NCI-H1417 (cell line): Measurements from ENCODE around the gene CADM2.

Experiments used
- DNase-seq, 3 experiments: peaks; one replicate each; lab custom pipeline; 2025; lab: John Stamatoyannopoulos, UW

The CADM2 gene

DNA sequence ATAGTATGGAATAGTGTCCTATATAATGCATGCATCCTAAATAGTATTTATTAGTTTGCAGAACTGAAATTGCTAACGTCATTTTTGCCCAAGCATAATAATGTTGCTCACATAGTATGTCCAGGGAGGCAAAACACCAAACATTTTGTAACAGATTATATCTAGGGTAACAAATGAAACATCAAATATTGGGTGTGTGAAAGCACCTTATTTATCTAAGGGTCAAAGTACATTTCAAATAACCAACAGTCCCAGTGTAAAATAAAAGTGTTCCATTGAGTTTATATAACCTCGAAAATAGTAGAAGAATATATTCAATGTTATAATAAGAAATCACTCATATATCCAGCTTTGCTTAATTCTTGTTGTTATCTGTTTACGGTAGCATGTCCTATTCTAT lies 363.1 kb downstream of the CADM2 start:
- no peak for DNase-seq

DNA sequence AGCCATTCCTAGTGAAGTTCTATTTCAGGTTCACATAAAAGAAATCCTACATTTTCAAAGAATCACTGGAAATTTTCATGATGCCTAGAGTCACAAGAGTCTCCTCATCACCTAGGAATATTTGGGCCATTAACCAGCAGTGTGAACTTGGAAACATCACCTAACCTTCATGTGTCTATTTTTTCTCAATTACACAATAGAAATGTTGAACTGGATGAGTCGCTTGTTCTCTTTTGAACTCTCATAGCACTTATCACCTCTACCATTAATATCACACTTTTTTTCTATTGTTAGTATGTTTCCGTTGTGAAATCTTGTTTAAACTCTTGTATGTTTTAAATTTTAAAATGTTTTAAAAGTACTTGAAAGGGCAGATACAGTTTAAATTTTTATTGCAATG lies 371.3 kb downstream of the CADM2 start:
- DNase-seq = no peak

DNA sequence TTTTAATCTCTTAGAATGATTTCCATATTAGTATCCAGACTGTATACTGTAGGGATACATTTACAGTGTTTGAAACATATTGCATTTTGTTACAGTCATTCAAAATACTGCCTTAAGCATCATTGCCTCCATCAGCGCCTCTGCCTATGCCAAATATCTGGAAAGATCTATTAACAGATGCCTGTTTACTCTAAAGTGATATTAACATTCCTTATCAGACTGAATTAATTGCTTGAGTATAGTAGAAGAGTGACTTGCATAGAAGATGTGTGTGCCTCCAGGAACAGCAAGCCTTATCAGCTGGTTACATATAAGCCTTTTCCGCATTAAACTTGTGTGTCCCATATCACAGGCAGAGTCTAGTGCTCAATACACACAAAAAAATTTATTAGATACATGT lies 379.1 kb downstream of the CADM2 start:
- DNase-seq = no peak

DNA sequence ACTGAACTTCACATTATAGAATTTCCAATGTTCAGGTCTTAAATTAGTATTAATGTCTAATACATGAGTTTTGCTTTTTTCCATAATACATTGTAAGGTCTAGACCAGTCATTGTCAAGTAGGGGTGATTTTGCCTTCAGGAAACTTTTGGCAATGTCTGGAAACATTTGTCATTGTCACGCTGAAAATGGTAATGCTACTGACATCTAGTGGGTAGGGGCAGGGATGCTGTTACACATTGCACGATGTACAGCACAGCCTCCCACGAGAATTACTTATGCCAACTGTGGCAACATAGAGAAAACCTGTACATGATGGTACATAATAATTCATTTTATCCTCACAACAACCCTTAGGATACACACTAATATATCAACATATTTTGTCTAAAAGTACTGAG lies 384.1 kb downstream of the CADM2 start:
- peak in 2 of 3 experiments; percentile 19 to 31 for DNase-seq

DNA sequence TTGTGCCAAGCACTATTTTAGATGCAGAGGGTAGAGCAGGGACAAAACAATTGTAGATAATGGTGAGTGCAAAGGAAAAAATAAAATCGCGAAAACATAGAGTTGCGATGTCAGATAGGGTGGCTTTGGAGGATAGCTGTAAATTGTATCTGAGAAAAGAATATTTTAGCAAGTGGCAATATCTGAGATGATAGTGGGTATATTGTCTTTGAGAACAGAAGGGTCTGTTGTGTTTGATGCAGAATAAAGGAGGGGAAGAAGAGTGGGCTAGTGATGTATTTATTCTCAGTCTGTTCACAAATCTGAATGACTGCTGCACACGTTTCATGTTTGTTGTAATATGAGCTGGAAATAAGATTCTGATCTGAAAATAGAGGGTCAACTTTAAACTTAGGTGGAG lies 396.8 kb downstream of the CADM2 start:
- DNase-seq = no peak

DNA sequence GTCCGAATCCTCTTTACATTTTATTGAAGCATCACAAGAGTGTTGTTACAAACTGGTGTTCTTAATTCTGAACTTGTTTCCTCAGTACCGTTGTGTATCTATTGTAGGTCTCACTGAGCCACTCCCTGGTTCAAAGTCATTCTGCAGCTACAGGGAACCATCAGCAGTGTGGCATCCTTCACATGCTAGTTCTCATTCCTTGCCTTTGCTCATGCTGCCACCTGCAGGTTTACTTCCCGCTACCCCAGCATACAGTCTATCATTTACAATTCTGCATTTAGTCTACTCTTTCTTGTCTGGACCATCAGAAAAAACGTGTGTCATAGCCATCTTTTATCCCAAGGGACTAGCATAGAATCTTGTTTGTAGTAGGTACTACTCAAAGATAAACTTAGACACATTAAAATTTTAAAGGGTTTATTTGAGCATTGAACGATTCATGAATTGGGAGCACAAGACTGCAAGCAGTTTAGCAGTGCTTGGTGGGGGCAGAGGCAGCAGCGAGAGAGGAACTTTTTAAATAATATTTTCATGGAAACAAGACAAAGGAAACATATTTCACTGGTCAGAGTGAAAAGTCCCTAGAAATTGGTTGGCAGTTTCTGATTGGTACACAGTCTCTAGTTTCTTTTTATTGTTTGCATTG lies 402.1 kb downstream of the CADM2 start:
- peak; percentile 31 to 74 (median 55) for DNase-seq

DNA sequence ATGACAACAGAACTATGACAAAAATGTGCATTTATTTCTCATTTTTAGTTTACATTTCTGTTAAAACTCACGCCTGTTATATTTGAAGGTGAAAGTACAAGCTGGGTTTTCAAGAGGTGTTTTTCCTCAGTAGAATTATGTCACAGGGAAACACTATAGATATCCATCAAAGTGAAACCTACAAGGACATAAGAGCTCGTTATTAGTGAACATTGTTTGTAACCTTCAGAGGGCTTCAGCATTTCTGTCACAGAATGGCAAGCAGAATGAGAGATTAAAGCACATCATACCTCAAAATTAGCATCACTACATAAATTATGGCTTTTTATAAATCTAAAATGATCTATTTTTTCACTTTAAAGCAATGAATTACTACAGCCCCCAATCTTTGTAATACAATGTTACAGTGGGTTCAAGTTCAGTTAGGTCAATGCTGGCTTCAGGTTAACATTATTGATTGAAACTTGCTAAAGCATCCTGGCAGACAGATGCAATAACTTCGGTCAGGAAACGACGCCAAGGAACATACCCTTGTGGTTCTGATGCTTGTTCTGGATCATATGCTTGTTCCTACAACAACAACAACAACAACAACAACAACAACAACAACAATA lies 405.6 kb downstream of the CADM2 start:
- peak in 1 of 3 experiments; percentile 6 for DNase-seq

DNA sequence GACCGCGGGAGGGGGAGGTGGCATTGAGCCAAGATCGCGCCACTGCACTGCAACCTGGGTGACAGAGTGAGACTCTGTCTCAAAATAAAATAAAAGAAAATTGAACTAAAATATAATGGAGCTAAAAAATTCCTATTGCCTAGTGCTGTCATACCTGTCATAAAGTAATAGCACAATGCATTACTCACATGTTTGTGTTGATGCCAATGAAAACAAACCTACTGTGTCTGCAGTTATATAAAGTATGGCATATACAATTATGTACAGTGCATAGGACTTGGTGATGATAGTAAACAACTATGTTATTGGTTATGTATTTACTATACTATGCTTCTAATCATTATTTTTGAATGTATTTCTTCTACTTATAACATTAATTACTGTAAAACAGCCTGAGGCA lies 411.6 kb downstream of the CADM2 start:
- no peak for DNase-seq

DNA sequence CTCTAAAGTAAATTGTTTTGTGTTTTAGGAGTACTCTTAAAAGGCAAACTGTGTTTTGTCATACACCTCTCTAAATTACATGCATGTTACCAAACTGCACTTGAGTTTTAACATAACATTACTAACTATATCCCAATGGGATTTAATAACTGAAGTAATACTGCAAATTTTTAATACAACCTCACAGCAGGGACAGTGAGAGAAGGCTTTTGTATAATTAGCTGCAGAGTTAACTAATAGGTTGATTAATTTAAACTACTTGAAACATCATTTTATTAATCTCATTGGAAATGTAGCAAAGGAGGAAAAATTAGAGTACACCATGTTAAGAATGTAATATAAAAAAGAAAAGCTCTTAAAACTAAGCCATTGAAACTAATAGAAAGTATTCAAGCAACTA lies 417.3 kb downstream of the CADM2 start:
- DNase-seq = no peak

DNA sequence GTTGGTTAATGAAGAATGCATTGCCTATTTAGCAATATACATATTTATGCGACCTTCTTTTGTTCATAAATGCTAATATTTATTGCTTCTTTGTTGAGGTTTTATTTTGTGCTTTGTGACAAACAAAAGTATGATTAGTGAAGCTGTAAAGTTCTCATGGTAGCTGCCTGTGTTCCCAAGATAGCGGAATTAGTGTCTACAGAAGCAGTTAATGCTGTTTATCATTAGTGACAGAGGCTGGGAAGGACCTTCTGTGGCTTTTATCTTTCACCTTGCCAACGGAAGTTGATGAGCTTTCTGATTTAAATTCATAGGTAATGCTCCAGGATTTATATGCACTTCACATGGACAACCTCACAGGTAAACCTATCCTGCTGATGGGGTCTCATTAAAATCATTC lies 418.3 kb downstream of the CADM2 start:
- no peak for DNase-seq

DNA sequence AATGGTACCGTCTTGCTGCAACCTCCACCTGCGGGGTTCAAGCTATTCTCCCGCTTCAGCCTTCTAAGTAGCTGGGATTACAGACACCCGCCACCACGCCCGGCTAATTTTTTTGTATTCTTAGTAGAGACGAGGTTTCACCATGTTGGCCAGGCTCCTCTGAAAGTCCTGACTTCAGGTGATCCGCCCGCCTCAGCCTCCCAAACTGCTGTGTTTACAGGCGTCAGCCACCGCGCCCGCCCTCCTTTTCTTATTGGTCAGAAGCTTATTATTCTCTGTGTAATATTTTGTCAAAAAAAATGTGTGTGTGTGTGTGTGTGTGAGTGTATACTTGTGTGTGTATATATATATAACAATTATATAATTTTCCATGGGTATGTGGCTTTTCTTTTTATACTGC lies 425.6 kb downstream of the CADM2 start:
- no peak for DNase-seq

DNA sequence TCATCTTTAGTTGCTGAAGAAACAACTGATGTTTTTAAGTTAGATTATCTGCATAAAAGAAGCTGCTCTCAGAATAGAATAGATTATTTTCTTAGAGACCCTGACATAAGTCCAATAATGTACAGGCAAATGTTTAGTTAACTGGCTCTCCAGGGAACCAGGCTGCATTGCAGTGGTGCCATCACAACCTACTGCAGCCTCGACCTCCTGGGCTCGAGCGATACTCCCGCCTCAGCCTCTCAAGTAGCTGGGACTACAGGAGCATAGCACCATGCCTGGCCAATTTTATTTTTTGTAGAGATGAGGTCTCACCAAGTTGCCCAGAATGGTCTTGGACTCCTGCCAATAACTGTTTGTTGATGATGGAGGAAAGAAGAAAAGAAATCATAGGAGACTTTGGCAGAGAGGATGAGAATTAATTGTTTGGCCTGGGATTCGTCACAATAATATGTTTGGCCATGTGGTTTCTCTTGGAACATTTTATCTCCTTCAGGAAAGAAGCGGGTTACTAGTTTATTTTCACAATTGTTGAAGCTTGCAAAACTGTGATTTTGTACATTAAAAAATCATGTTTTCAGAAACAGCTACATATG lies 429.2 kb downstream of the CADM2 start:
- peak in 1 of 3 experiments; percentile 16 for DNase-seq

DNA sequence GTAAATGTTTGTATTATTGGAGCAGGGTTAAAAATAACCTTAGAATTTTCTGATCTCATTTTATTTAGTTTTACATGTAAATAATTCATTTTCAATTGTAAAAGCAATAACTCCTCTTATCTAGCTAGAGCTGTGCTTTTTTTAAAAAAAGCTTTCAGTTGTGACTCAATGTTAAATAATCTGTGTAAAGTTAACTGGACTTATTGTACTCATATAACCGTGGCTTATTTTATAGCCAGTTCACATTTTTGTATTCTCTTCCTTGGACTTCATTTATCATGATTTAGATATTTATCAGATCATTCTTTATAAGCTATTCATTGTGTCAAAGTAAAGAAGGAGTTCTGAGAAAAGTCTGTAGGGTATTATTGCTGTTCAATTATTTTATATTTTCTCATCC lies 435.6 kb downstream of the CADM2 start:
- no peak for DNase-seq

DNA sequence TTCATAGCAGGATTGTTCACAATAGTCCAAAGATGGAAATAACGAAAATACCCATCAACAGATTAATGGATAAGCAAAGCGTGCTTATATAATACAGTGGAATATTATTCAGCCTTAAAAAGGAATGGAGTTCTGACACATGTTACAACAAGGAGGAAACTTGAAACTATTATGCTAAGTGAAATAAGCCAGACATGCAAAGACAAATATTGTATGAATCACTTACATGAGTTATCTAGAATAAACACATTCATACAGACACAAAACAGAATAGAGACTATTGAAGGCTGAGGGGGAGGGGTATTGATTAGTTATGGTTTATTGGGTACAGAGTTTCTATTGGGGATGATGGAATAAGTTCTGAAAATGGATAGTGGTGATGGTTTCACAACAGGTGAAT lies 438.6 kb downstream of the CADM2 start:
- no peak for DNase-seq

DNA sequence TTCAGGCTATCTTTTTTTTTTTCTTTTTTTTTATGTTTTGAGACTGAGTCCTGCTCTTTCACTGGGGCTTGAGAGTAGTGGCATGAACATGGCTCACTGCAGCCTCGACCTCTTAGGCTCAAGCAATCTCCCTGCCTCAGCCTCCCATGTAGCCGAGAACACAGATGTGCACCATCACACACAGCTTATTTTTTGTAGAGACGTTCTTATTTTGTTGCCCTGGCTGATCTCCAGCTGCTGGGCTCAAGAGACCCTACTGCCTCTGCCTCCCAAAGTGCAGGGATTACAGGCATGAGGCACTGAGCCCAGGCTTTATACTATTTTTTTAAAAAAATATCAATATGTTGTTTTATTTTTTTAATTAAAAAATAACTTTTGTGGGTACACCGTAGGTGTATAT lies 467.3 kb downstream of the CADM2 start:
- no peak for DNase-seq

DNA sequence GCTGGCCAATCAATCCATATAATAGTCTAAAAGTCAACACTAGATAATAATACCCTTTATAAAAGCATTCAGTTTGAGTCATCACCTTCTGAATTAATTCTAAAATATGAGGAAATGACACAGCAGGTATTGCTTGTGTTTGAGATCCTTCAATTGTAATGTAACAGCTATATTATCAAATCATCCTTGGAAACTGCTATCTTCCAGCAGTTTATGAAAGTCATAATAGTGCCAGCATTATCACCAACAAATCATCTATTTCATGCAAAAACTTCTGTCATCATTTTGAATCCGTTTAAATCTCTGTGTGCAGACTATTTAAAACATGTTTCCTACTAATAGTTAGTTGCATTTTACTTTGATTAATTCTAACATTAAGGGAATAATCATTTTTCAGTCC lies 468.7 kb downstream of the CADM2 start:
- peak in 2 of 3 experiments; percentile 18 to 81 for DNase-seq

DNA sequence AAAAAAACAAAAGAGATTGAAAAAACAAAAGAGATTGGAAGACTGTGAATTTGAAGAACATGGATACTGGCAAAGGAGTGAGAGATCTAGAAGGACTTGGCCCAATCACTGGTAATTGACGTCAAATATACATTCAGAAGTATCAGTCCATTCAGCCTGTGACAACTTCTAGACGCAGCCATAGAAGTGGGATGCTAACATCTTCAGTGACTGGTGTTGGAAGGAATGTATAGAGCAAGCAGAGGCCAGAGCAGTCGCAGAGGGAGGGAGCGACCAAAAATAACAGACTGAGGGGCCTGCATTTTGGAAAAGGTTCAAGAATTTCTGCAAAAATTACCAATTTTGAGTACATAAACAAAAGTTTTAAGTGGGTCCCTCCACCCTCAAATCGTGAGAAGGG lies 473.3 kb downstream of the CADM2 start:
- no peak for DNase-seq

DNA sequence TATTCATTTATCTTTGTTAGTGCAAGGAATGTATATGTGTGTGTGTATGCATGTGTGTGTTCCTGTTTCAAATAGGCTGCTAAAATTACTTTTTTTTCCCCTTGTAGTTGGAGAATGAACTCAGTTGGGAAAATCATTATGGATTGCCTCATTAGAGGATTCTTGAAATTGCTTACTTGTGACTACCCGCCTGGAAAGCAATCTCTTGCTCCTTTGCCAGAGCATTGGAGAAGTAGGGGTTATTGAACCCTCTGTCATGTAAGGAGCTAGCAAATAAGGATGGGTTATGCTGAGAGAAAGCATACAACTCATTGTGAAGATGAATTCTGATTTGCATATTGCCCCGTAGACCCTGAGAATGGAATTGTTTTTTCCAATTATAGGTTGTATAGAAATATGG lies 474.5 kb downstream of the CADM2 start:
- no peak for DNase-seq

DNA sequence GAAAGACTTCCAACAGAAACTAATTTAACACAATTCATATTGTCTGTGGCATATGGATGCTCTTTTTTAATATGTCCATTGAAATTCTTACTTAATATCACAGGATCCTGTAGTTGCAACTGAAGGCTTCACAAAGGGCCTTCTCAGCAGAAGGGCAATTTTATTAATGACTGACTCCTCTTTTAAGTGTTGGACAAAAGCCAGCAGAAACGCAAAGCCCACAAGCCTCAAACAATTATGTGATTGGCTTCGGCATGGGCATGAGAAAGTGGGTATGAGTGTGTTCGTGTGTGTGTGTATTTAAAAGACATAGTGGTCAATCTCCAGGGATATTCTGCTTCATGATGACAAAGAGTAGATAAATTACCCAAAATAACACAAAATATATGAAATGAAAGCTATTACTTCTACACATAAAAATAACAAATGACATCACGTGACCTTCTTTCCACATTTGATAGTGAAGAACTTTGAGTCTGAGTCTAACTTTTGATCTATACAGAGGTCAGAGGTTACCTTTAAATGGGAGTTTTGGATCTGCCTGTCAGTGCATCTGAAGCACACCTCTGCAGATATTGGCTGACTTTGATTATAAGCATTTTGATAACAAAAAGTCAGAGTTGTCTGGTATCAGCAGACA lies 496.9 kb downstream of the CADM2 start:
- peak in 2 of 3 experiments; percentile 30 to 82 for DNase-seq

DNA sequence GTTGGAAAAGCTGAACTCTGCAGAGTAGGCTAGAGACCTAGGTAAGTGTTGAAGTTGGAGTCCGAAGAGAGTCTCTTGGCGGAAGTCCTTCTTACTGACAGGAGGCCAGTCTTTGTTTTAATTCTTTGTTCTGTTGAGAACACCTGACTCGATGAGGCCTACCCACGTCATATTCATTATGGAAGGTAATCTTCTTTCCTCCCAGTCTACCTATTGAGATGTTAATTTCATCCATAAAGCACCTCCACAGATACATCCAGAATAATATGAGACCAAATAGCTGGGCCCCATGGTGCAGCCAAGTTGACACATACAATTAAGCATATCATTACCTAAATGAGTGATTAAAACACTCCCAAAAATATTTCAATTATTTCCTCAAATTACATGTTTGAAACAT lies 515.5 kb downstream of the CADM2 start:
- DNase-seq = peak in 2 of 3 experiments; percentile 40 to 92

DNA sequence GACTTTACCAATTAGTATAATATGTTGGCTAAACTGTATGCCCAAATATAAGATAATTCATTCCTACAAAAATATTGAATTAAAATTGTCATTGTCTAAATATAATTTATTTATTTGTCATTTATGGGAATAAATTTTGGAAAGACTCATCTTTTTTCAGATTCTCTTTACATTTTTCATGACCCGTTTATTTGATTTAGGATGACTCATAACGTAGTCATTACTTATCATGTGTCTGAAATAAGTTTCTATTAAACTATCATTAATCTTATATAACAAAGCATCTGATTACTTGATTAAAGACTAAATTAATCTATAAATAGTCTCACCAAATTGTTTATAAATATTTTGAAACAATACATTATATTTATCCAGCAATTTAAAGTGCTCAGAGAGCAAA lies 516.6 kb downstream of the CADM2 start:
- no peak for DNase-seq

DNA sequence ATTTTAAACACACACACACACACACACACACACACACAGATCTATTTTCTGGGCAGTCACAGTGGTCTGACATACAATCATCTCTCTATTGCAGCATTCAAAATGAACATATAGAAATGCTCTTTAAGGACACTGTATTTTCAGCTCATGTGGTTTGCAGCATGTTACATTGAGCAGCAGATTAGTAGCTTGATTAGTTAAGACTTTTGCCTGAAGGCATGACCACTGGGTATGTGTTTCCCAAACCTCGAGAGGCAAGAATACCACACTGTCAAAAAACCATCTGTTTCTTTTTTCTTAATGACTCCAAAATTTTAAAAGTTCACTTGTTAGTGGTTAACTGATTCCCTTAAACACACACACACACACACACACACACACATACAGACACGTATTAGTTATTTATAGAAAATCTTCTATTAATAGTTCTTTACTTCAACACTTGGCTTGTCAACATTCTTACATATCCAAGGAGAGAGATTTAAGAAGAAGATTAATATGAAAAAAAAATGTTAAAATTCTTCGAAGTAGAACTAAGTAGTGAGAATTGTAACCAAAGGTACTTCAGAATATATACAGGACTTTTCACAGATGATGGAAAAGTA lies 518.2 kb downstream of the CADM2 start:
- no peak for DNase-seq
